RPMI8226 (cell line): Measurements from ENCODE around the gene GLCE.
"Not testable (repeated sequence)": the region's sequence is repeated elsewhere in the genome, so short reads cannot be mapped to it uniquely, and the experiment has no call there.

Source experiments
- DNase-seq: peaks from one replicate; pipeline ENCODE4 v3.0.0-alpha.2; 2015

GLCE gene

DNA sequence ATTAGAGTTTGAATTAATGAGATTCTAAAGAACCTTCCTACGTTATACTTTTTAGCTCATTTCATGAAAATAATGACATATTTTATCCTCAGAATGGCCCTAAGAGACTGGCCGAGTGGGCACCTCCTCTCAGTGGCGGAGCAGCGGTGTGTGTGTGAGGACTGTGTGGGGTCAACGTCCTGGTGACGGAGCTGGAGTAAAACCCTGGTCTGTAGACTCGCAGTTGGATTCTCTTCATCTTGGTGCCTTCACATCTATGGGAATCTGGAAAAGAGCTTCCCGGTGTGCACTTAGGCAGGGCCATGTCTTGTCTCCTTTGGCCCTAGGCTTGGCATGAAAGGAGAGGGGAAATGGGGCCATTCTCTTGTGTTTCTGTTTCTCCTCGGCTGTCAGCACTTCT, 116.9 kb downstream of the GLCE start:
- DNase-seq: no peak

DNA sequence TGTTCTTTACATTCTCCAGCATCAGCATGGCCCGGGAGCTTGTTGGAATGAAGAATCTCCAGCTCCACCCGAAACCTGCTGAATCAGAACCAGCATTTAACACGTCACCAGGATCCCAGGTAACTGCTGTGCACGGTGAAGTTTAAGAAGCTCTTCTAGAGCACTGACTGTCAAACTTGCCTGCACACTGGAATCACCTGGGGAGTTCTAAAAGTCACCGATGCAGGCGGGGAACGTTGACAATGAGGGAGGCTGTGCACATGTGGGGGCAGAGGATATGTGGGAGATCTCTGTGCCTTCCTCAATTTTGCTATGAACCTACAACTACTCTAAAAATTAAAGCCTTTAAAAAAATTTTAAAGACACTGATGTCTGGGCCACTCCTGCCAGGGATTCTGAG, 119.2 kb downstream of the GLCE start:
- DNase-seq: no peak

DNA sequence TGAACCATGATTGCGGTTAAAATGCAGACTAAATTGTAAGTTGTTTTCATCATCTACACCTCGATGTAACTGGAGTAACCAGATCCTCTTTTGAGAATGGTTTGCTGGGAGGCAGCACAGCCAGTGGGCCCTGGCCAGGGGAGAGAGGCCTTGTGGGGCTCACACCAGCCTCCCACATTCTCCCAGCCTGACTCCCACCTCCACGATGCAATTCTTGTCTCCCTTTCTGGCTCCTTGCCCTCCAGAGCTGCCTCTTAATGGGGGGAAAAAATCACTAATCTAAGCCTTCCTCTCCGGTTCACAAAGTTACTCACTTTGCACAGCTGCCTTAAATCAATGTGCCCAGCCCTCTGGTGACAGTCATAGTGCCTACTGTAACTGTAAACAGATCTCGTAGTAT, 120.3 kb downstream of the GLCE start:
- no peak for DNase-seq

DNA sequence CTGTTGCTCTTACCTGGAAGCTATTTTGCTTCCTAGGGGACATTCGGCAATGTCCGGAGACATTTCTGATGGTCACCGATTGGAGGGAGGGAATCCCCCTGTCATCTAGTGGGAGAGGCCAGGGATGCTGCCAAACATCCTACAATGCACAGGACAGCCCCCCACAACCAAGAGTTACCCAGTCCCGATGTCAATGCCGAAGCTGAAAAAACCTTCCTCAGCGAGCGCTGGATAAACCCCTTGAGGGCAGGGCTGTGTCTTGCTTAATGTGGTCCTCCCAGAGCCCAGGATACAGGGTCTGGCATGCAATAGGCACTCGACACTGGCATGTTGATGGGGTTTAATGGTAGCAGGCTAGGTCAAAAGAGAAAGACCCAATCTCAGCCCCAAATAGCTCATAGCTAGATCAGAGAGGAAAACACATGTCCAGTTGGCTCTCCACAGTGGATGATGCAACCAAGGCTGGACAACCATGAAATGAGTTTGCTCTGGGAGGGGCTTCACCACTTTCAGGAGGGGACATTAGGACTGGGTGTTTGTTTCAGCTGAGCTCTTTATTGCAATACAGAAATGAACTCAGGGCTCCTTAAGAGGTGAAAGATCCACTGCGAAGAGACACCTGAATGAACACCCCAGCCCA, 121.8 kb downstream of the GLCE start:
- DNase-seq: no peak

DNA sequence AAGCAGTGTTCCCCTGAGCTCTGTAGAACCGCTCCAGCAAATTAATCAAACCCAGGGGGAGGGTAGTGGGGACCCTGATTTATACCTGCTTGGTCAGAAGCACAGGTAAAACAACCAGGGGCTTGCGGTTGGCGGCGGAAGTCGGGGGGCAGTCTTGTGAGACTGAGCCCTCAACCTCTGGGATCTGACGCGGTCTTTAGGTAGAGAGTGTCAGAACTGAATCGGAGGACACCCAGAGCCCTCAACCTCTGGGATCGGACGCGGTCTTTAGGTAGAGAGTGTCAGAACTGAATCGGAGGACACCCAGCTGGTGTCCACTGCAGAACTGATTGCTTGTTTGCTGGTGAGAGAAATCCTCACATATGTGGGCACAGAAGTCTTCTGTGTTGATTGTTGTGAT, 125.4 kb downstream of the GLCE start:
- DNase-seq: no peak

DNA sequence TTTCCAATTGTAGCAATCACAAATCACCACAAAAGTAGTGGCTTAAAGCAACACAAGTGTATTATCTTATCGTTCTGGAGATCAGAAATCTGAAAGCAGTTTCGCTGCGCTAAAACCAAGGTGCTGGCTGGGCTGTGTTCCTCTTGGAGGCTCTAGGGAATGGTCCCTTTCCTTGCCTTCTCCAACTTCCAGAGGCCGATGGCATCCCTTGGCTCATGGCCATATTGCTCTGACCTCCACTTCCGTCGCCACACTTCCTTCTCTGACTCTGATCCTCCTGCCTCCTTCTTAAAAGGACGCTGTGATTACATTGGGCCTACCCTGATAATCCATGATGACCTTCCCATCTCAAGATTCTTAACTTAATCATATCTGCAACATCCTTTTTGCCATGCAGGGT, 127.6 kb downstream of the GLCE start:
- DNase-seq: no peak

DNA sequence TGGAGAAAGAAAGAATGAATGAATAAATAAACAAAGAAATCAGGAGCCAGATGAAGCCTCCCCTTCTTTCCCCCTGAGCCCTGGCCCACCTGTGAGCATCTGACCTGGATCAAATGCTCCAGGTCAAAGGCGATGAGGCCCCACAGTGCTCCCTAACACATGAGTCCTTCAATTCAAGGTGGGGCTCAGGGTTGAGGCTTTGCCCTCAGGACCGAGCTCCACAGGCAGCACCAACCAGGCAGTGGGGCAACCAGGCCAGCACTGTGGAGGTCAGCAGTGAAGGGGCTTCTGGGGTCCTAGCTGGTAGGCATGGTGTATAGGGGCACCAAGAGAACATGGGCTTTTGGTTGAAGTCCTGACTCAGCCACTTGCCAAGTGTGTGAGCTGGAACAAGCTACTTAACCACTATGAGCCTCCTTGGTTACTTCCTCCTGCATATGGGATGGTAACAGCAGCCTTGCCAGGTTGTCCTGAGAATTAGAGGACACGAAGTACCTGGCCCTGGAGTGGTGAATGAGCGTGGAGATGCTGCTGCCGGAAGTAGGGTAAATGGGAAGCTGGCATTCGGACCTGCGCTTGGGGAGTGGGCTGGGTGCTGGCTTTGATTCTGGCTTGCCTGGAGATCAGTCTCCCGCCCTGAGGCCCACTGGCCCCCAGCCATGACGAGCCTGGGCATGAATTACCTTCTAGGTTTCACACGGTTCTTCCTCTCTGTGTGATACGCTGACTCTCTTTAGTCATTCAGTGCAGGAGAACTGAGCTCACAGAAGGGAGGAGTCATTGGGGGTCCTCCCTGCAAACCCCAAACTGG, 128.3 kb downstream of the GLCE start:
- no peak for DNase-seq

DNA sequence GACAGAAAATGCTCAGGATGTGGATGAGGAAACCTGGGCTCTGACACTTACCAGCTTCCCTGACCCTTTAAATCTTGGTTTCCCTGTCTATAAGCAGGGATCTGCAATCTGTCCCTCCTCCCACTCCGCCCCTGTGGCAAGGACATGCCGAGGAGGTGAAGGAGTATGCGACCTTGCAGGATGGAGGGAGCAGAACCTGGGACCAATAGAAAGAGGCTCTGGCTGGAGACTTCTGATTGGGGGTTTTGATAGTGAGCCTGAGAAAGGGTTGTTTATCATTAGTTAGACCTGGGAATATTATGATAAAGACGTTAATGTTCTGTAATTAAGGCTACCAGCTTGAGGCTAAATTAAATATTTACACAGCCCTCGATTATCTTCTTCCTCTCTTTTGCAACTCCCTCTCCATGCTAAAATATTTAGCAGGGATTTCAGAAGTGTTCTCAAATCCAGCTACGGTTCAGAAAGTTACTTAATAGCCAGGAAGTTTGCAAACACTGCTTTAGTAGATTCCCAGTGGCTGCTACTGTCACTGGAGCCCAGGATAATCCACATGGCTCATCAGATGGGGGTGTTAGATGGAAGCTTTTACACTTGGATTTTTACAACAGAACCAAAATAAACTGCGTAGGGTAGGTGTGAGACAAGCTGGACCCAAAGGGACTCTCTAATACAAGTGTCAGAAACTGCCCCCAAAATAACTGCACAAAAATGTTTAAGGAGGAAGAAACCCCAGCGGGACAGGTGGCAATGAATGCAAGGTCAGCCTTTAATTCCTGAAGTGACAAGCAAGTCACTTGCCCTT, 129.1 kb downstream of the GLCE start:
- DNase-seq: no peak

DNA sequence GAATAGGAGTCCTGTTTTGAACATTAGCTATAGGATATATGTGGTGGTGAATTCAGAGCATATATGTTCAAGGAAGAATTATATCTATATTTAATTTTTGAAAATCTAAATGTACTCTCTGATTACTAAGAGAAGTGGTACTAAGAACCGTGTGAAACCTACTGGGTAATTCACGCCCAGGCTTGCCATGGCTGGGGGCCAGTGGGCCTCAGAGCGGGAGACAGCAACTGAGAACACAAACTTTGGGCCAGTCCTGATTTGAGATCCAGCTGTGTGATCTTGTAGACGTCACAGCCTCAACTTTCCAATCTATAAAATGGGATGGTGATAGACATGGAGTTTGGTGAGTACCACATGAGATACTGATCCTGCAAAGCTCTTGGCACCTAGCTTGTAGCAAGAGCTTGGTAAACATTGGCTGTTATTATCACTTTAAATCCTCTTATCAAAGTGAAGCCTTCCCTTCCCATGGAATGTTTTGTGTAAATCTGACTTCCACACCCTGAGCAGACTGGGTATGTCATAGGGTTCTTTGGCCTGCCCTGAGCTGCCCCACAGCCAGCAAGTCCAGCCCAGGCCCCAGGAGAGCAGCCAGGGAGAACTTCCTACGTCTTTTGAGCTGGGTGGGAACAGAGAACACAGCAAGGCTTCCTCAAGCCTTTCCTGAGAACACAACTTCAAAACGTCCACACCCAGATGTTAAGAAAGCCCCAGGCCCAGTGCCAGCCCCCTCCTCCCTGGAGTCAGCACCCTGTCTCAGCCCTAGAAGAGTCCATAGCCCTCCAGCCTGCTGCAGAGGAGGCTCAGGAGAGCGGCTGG, 130.1 kb downstream of the GLCE start:
- no peak for DNase-seq

DNA sequence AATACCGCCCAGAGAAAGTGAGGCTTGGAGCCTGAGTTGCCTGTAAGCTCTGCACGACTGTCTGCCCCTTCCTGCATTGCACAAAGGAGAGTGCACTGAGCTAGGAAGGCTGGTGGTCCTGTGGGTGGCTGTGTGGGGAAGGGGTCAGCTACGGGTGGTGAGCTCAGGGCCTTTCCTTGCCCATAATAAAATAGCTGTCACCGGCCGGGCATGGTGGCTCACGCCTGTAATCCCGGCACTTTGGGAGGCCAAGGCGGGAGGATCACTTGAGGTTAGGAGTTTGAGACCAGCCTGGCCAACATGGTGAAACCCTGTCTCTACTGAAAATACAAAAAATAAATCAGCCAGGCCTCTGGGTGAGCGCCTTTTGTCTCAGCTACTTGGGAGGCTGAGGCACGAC, 131.2 kb downstream of the GLCE start:
- DNase-seq: not testable (repeated sequence)

DNA sequence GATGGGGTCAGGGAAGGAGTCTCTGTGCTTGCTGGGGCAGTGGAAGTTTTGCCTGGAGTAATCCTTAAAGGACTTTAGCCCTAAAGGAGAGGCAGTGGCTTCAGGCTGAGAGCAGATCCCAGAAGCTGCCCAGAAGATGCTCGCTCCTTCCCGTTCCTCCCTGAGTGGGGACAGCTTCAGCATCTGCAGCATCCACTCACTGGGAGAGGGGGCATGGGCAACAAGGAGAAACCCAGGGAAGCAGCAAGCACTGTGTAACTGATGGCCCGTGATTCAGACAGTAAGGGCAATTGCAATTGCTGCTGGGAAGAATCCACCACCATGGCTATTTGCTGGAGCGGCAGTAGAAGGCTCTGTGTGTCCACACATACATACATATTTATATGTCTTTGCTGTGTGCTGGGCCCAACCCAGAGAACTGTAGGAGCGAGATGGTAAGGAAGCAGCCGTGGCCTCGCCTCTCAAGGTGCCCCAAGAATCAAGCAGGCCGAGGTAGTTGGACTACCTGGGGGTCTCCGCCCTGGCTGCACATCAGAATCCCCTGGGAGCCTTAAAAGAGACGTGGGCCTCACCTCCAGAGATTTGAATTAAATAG, 132.5 kb downstream of the GLCE start:
- DNase-seq: no peak

DNA sequence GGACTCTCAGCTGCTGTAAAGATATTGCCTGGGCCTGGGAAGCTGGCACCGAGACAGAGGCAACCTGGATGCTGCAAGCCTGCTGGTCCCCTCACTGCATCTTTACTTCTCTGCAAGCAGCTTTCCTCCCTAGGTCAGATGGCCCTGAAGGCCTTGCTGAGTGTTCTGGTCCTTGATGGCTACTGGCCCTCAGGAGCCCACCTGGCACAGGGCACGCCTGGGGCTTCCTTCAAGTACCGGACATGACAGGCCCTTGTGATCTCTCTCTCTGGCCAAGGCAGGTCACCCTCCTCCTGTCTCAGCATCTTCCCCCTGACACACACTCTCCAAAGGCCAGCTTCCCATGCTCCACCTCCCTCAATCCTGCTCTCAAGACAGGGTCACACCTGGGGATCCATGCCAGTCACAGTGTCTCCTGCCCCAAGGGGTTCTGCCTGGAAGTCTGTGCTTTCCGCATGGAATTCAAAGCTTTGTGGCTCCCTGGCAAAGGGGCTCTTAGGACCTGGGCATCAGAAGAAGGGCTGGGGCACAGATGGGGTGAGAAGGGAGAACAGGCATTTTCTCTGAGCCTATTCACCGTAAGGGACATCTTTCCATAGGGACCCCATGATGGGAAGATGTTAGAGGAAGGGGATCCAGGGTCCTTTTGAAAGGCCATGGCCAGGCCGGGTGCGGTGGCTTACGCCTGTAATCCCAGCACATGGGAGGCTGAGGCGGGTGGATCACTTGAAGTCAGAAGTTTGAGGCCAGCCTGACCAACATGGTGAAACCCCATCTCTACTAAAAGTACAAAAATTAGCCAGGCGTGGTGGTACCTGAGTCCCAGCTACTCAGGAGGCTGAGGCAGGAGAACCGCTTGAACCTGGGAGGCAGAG, 133.5 kb downstream of the GLCE start:
- DNase-seq: no peak

DNA sequence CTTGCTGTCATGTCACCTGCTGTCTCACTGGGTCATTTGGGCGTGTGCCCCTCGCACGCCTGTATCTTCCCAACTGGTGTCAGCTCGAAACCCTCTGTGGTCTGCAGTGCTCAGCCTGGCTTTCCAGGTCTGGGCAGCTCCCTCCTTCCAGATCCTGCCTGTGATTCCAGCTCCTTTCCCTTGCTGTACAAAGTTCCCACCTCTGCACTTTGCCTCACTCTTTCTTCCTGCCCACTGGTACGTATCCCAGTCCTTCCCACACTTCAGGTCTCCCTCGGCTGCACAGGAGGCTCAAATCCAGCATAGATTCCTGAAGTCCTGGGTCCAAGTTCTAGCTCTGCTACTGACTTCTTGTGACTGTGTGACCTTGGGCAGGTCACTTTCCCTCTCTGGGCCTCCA, 136.2 kb downstream of the GLCE start:
- no peak for DNase-seq

DNA sequence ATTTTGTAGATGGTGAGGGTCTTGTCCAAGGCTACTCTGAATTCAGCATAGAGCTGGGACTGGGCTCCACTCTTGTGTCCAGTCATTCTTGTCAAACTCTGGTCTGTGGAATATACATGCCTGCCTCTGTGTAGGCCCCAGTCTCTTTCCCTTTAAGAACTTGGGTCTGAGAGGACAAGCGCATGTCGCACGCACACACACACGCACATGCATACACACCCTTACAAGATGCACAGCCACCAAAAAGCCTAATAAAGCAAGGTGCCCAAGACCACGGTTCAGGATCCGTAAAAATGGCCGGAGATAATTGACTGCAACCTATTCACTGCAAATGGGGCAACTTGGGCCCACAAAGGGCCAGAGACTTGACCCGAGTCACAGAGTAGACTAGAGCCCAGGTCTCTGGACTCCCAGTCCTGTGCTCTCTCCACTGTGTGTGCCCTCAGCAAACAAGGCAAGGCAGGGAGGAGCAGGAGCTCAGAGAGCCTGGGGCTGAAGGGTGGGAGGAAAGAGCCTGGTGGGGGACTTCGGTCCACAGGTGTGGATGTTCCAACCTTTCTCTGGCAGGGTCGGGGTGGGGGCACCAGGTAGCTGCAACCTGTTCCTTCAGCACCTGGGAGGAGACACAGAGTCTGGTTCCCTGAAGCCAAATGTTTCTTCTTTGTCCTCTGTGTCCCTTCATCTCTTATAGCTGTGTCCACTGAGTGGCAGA, 137.4 kb downstream of the GLCE start:
- no peak for DNase-seq

DNA sequence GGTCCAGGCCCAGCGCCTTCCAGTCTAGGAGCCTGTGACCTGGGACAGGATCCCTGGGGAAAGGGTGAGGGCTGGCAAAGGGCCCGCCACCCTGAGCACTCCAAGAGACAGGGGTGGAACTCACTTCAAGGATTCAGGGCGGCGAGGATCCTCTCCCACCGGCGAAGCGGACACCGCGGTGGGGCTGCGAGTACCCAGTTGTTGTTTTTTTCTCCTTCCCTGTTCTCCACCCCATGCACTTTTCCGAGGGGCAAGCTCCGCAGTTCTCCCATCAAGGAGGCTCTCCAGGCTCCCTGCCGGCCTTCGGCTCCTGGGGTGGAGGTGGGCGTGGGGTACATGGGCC, 137.9 kb downstream of the GLCE start:
- DNase-seq: no peak

DNA sequence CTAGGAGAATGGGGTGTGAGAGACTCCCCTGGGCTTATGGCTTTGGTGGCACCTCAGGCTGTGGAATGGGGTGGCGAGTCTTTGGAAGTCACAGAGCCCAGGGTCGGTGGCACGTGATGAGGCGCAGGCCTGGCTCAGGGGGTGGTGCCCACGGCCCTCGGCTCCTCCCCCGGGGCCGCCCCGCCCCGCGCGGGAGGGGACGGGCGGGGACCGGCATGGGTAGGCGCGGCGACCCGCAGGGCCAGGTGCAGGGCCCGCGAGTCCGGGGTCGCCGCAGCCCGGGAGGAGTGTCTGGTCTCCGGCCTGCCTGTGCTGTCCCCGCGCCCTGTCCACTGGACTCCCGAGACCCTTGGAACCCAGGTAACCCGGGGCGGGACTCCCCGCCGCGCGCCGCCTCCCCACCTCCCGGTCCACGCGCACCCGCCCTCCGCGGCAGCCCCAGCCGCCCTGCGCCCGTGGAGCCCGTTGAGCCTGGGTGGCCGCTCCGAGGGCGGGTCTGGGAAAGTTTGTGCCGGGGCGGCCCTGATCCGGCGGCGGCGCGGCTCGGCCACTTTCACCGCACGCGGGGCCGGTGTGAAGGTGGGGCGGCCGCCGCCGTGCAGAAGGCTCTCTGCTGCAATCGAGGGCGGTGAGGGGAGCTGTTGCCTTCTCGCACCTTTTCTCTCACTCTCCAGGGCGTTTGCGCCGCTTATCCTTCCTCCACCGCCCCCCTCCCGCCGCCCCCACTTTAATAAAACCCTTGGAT, 138.4 kb downstream of the GLCE start, which contains the start of gene PAQR5:
TSS of gene PAQR5 (plus strand) at position 216 of the 745 bp plus-strand sequence. CDS start 61,169 bp downstream, outside the sequence.
- peak; percentile 55 for DNase-seq

DNA sequence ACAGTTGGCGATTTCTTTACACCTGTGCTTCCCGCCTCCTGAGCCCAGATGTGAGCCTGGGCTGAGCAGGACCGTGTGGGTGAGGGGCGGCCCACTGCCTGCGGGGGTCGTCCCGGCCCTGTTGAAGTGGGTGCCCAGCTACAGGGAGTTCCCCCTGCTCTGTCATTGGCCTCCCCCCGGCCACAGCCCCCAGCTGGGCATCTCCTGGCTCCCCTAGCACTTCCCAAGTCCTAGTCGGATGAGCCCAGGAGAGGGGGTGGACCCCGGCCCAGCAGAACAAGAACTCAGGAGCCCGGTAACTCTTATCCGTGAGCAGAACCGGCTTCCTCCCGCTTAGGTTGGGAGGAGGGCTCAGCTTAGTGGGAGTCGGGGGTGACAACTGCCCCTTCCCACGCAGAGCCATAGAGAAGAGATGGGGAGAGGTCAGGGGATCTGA, 139.0 kb downstream of the GLCE start:
- no peak for DNase-seq

DNA sequence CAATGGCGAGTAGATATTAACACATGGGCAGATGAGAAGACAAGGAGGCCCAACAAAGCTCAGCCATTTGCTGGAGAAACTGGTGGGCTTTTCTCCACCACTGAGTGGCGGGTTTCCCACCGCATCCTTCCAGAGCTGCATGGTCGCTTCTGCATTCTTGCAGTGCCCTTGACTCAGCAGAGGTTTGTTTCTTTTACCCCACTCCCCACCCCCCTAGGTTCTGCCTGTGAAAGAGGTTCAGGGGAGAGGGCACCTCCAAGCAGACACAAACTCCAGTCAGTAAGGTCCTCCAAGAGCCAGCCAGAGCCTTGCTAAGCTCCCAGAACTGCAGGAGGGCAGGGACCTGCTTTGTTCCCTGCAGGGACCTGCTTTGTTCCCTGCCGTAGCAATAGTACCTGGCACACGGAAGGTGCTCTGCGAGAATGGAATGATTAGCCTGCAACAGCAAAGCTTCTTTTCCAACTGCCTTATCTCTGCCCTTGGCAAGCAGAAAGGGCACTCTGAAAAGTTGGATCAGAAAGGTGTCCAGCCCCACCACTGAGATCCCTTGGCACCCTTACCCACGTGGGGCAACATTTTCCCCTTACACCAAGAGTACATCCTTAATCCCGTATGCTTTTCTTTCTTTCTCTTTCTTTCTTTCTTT, 139.6 kb downstream of the GLCE start:
- DNase-seq: peak; percentile 35

DNA sequence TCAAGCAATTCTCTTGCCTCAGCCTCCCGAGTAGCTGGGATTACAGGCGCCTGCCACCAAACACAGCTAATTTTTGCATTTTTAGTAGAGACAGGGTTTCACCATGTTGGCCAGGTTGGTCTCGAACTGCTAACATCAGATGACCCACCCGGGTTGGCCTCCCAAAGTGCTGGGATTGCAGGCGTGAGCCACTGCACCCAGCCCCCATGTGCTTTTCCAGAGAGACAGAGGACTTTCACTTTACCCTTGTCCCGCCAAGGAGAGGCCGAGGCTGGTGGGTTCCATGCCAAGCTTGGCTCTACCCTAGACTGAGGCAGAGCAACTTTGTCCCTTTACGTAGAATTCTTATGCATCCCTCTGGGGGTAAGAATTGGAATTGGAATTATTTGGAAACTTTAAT, 140.7 kb downstream of the GLCE start:
- DNase-seq: not testable (repeated sequence)
